ENCODE data around the gene BMAL1. TPM values are rescaled to one million over a fixed set of nuclear protein-coding genes. Genes with fewer than 3 reads are reported as not detected.

The BMAL1 gene
- total RNA-seq (ENCODE audit: low replicate concordance), result 4.5 and 26.5 TPM in 2 replicates

DNA sequence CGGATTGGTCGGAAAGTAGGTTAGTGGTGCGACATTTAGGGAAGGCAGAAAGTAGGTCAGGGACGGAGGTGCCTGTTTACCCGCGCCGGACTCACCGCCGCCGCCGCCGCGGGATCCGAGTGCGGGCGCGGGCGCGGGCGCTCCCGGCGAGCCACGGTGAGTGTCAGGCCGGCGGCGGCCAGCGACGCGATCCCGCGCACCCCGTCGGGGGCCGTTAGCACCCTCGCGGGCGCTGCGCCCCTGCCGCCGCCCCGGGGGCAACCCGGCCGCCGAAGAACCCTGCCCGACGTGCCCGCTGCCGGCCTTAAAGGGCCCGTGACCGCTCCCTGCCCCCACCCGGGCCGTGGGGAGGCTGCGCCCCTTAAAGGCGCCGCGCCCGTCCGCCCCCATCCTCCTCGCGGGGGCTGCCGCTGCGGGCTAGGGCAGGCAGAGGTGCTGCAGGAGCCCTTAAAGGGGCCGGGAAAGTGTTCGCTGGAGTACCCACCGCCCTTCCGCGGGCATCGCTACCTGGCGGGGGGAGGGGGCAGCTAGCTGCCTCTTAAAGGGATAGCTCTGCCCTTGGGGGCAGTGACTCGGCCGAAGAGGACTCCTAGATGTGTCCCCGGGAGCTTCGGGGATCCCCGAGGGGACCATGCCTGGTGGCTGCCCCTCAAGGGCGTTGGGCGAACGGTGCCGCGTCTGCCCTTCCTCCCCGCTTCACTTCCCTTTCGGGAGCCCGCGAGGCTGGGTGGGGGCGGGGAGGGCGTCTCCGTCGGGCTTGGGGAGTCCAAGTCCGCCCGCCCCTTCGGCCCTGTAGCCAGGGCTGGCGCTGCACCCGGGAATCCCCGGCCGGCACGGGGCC lies at the start of gene BMAL1:
TSS of gene BMAL1 (plus strand) at position 23 of the 841 bp plus-strand sequence. CDS start 76,519 bp downstream, outside the sequence.
- Histone ChIP-seq H3K79me2 (ENCODE audit: low read depth) (no peaks in the 10 kb centered on the region), H3K4me2 (peak within 1 kb of the TSS; percentile 91), H3K9ac (no peak within 1 kb of the TSS), H3F3A (ENCODE audit: low read depth) (peaks cover 25% of the 10 kb centered on the region), H3K4me1 (peaks cover 13% of the 10 kb centered on the region), H3K4me3 (peak within 1 kb of the TSS; percentile 67), H3K27me3 (peaks cover 89% of the 10 kb centered on the region), H3K9me3 (ENCODE audit: low read depth) (no peaks in the 10 kb centered on the region), H4K20me1 (ENCODE audit: low read depth) (peaks cover 35% of the 10 kb centered on the region), H3K36me3 (no peaks in the 10 kb centered on the region), H3K27ac (no peak within 1 kb of the TSS), H2AFZ (replicated peaks) (peak within 1 kb of the TSS; percentile 95)
- TF ChIP-seq EZH2phosphoT487 (IDR thresholded peaks at IDR 0.05), result no peak
- TF ChIP-seq, protein P1, sequence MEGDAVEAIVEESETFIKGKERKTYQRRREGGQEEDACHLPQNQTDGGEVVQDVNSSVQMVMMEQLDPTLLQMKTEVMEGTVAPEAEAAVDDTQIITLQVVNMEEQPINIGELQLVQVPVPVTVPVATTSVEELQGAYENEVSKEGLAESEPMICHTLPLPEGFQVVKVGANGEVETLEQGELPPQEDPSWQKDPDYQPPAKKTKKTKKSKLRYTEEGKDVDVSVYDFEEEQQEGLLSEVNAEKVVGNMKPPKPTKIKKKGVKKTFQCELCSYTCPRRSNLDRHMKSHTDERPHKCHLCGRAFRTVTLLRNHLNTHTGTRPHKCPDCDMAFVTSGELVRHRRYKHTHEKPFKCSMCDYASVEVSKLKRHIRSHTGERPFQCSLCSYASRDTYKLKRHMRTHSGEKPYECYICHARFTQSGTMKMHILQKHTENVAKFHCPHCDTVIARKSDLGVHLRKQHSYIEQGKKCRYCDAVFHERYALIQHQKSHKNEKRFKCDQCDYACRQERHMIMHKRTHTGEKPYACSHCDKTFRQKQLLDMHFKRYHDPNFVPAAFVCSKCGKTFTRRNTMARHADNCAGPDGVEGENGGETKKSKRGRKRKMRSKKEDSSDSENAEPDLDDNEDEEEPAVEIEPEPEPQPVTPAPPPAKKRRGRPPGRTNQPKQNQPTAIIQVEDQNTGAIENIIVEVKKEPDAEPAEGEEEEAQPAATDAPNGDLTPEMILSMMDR (IDR thresholded peaks at IDR 0.05), result no peak
- TF ChIP-seq EZH2 (IDR thresholded peaks at IDR 0.05), result no peak
- no peaks in the 10 kb centered on the region for H3K9me3 Mint-ChIP-seq
- no peak within 1 kb of the TSS for H3K27ac Mint-ChIP-seq
- H3K27me3 Mint-ChIP-seq (ENCODE audit: insufficient read depth, low read depth), result peaks cover 51% of the 10 kb centered on the region
- peak; percentile 50 for DNase-seq (ENCODE audit: low spot score)
- peak within 1 kb of the TSS; percentile 95 for H3K4me3 Mint-ChIP-seq
- H3K36me3 Mint-ChIP-seq, result peaks cover 2% of the 10 kb centered on the region
- H3K4me1 Mint-ChIP-seq, result peaks cover 22% of the 10 kb centered on the region

DNA sequence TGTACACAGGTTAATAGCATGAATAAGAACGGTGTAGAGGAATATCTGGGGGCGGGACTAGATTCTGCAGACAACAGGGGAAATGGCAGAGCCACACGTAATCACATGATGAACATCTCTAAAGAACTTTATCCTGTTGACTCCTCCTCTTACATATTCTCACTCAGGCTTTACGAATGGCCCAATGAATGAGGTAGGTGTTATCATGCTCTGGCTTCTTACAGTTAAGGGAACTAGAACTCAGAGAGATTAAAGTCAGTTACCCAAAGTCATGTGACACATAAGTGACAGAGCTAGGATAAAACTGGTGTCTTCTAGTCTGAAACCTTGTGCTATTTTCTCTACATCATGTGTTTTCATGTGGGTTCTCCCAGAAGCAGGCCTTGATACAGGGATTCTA lies 49.0 kb upstream of the BMAL1 start:
- no peak overlapping the region for H2AFZ ChIP-seq (replicated peaks)
- H3K79me2 ChIP-seq (ENCODE audit: low read depth), result no peaks in the 10 kb centered on the region
- peaks cover 8% of the 10 kb centered on the region for H3K4me1 ChIP-seq
- H3K4me1 Mint-ChIP-seq, result peaks cover 30% of the 10 kb centered on the region
- H3K27ac ChIP-seq, result no peak overlapping the region
- H3K27me3 Mint-ChIP-seq (ENCODE audit: insufficient read depth, low read depth), result peaks cover 7% of the 10 kb centered on the region
- peak overlapping the region; percentile 30 for H3K27ac Mint-ChIP-seq
- H3K36me3 ChIP-seq, result no peaks in the 10 kb centered on the region
- no peaks in the 10 kb centered on the region for H4K20me1 ChIP-seq (ENCODE audit: low read depth)
- H3K9me3 ChIP-seq (ENCODE audit: low read depth), result no peaks in the 10 kb centered on the region
- H3K36me3 Mint-ChIP-seq, result no peaks in the 10 kb centered on the region
- H3K4me3 Mint-ChIP-seq, result no peak overlapping the region
- H3K4me3 ChIP-seq, result no peak overlapping the region
- H3K27me3 ChIP-seq, result no peaks in the 10 kb centered on the region
- no peaks in the 10 kb centered on the region for H3F3A ChIP-seq (ENCODE audit: low read depth)
- DNase-seq (ENCODE audit: low spot score), result no peak
- H3K9ac ChIP-seq, result no peak overlapping the region
- no peak overlapping the region for H3K4me2 ChIP-seq
- TF ChIP-seq EZH2phosphoT487 (IDR thresholded peaks at IDR 0.05), result no peak
- TF ChIP-seq EZH2 (IDR thresholded peaks at IDR 0.05), result no peak
- no peaks in the 10 kb centered on the region for H3K9me3 Mint-ChIP-seq

DNA sequence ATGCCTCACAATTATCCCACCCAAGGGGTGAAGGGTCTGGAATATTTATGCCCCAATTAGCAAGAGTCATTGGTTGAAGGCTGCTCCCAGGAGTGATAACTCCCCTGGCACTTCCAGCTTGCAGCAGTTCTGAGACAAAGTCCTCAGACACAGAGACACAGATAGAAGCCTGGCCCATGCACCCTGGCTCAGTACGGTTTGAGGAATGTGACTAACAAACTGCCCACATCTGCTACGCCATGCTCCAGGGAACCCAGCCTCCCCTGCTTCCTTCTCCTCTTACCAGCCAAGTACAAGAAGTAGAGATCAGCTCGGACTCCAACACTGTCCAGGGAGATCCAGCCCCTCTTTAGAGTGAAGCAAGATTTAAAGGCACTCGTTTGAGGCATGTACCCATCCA lies 48.5 kb upstream of the BMAL1 start:
- Histone ChIP-seq H3K4me2 (no peak overlapping the region), H2AFZ (replicated peaks) (no peak overlapping the region)

More for the DNA sequence above, 48.5 kb upstream of the BMAL1 start:
- H3K79me2 ChIP-seq (ENCODE audit: low read depth), result no peaks in the 10 kb centered on the region
- Mint-ChIP-seq H3K4me1 (peaks cover 30% of the 10 kb centered on the region), H3K27me3 (ENCODE audit: insufficient read depth, low read depth) (peaks cover 7% of the 10 kb centered on the region), H3K36me3 (no peaks in the 10 kb centered on the region), H3K27ac (peak overlapping the region; percentile 81), H3K9me3 (no peaks in the 10 kb centered on the region), H3K4me3 (no peak overlapping the region)
- no peak overlapping the region for H3K27ac ChIP-seq
- no peaks in the 10 kb centered on the region for H3K27me3 ChIP-seq
- no peaks in the 10 kb centered on the region for H3K36me3 ChIP-seq
- DNase-seq (ENCODE audit: low spot score), result no peak
- H3F3A ChIP-seq (ENCODE audit: low read depth), result no peaks in the 10 kb centered on the region
- H3K4me1 ChIP-seq, result peaks cover 8% of the 10 kb centered on the region
- H3K9ac ChIP-seq, result no peak overlapping the region
- no peak overlapping the region for H3K4me3 ChIP-seq
- H3K9me3 ChIP-seq (ENCODE audit: low read depth), result no peaks in the 10 kb centered on the region
- TF ChIP-seq, protein P1 (IDR thresholded peaks at IDR 0.05), result no peak
- no peak for TF ChIP-seq EZH2 (IDR thresholded peaks at IDR 0.05)
- no peak for TF ChIP-seq EZH2phosphoT487 (IDR thresholded peaks at IDR 0.05)
- no peaks in the 10 kb centered on the region for H4K20me1 ChIP-seq (ENCODE audit: low read depth)

Data from neural progenitor cell (in vitro differentiated cells).